ENCODE results near the gene SH3GL1.
"Not testable (repeated sequence)": the region's sequence is repeated elsewhere in the genome, so short reads cannot be mapped to it uniquely, and the experiment has no call there.

Gene SH3GL1

GRCh38 chr19:4342314-4342614 is 58.1 kb downstream of the SH3GL1 start:
- peaks cover 12% of the 10 kb centered on the region for H3K36me3 ChIP-seq (ENCODE audit: control insufficient read depth, insufficient read depth, low read length)
- H3K27me3 ChIP-seq (ENCODE audit: control insufficient read depth, insufficient read depth, low read length, poor library complexity, severe bottlenecking), result no peaks in the 10 kb centered on the region
- 9% methylated on average over 10 of the region's 10 CpGs for WGBS, 2 experiments
- peaks cover 17% of the 10 kb centered on the region for H3K4me1 ChIP-seq (ENCODE audit: control insufficient read depth, insufficient read depth, low read length)
- H3K27ac ChIP-seq (ENCODE audit: insufficient read depth, low read depth, low read length, poor library complexity, severe bottlenecking), result peak overlapping the region; percentile 98
- H3K9me3 ChIP-seq (ENCODE audit: control insufficient read depth, low read length), result no peaks in the 10 kb centered on the region
- peak overlapping the region; percentile 71 for H3K4me3 ChIP-seq (ENCODE audit: insufficient read depth, low read depth, low read length)

GRCh38 chr19:4338441-4339355 is 61.6 kb downstream of the SH3GL1 start, which contains the start of gene STAP2:
Gene STAP2 (minus strand): TSS chr19:4338827. CDS start chr19:4338753, 74 bp downstream.
- Histone ChIP-seq H3K4me1 (ENCODE audit: control insufficient read depth, insufficient read depth, low read length) (peaks cover 17% of the 10 kb centered on the region), H3K36me3 (ENCODE audit: control insufficient read depth, insufficient read depth, low read length) (no peaks in the 10 kb centered on the region), H3K27me3 (ENCODE audit: control insufficient read depth, insufficient read depth, low read length, poor library complexity, severe bottlenecking) (no peaks in the 10 kb centered on the region), H3K4me3 (ENCODE audit: insufficient read depth, low read depth, low read length) (peak within 1 kb of the TSS; percentile 25), H3K27ac (ENCODE audit: insufficient read depth, low read depth, low read length, poor library complexity, severe bottlenecking) (peak within 1 kb of the TSS; percentile 26), H3K9me3 (ENCODE audit: control insufficient read depth, low read length) (no peaks in the 10 kb centered on the region)
- WGBS, 2 experiments, result 54 to 57% methylated on average over 27 of the region's 27 CpGs

GRCh38 chr19:4337906-4338440 is 62.4 kb downstream of the SH3GL1 start:
- no peak overlapping the region for H3K27ac ChIP-seq (ENCODE audit: insufficient read depth, low read depth, low read length, poor library complexity, severe bottlenecking)
- H3K36me3 ChIP-seq (ENCODE audit: control insufficient read depth, insufficient read depth, low read length), result no peaks in the 10 kb centered on the region
- H3K4me1 ChIP-seq (ENCODE audit: control insufficient read depth, insufficient read depth, low read length), result peaks cover 17% of the 10 kb centered on the region
- peak overlapping the region; percentile 21 for H3K4me3 ChIP-seq (ENCODE audit: insufficient read depth, low read depth, low read length)
- H3K9me3 ChIP-seq (ENCODE audit: control insufficient read depth, low read length), result no peaks in the 10 kb centered on the region
- WGBS, 2 experiments, result 40 to 44% methylated on average over 14 of the region's 14 CpGs
- H3K27me3 ChIP-seq (ENCODE audit: control insufficient read depth, insufficient read depth, low read length, poor library complexity, severe bottlenecking), result no peaks in the 10 kb centered on the region

DNA sequence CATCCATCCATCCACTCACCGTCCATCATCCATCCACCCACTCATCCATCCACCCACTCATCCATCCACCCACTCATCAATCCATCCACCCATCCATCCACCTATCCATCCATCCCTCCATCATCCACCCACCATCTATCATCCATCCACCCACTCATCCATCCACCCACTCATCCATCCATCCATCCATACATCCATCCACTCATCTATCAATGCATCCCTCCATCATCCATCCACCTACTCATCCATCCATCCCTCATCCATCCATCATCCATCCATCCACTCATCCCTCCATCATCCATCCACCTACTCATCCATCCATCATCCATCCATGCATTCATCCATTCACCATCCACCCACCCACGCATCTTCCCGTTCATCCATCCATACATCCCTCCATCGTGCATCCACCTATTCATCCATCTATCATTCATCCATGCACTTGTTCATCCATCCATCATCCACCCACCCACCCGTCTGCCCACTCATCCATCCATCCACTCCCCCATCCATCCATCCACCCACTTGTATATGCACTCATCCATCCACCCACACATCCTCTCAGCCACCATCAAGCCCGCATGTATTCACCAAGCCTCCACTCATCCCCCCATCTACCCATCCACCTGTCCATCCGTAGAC is 65.3 kb downstream of the SH3GL1 start:
- H3K4me3 ChIP-seq (ENCODE audit: insufficient read depth, low read depth, low read length), result no peak overlapping the region
- peaks cover 12% of the 10 kb centered on the region for H3K4me1 ChIP-seq (ENCODE audit: control insufficient read depth, insufficient read depth, low read length)
- 92 to 95% methylated on average over 7 of the region's 7 CpGs for WGBS, 2 experiments
- no peaks in the 10 kb centered on the region for H3K27me3 ChIP-seq (ENCODE audit: control insufficient read depth, insufficient read depth, low read length, poor library complexity, severe bottlenecking)
- no peak overlapping the region for H3K27ac ChIP-seq (ENCODE audit: insufficient read depth, low read depth, low read length, poor library complexity, severe bottlenecking)
- no peaks in the 10 kb centered on the region for H3K36me3 ChIP-seq (ENCODE audit: control insufficient read depth, insufficient read depth, low read length)
- no peaks in the 10 kb centered on the region for H3K9me3 ChIP-seq (ENCODE audit: control insufficient read depth, low read length)

DNA sequence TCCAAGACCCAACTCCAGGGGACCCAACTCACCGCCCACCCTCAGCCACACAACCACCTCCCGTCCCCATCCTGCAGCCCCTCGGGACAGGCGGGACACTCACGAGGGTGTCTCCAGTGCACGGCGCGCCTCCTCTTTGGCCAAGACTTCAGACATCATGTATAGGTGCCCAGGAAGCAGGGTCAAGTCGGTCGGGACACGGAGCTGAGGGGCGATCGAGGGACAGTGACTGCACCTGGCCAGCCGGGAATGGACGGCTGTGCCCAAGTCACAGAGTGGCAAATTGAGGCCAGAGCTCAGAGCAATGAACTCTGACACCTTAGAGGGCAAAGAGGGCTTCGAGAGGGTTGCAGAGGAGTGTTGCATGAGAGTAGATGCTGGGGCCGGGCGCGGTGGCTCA is 70.5 kb downstream of the SH3GL1 start:
- no peak overlapping the region for H3K4me3 ChIP-seq (ENCODE audit: insufficient read depth, low read depth, low read length)
- H3K27ac ChIP-seq (ENCODE audit: insufficient read depth, low read depth, low read length, poor library complexity, severe bottlenecking), result no peak overlapping the region
- no peaks in the 10 kb centered on the region for H3K9me3 ChIP-seq (ENCODE audit: control insufficient read depth, low read length)
- H3K4me1 ChIP-seq (ENCODE audit: control insufficient read depth, insufficient read depth, low read length), result peaks cover 3% of the 10 kb centered on the region
- WGBS, 2 experiments, result 96 to 97% methylated on average over 19 of the region's 19 CpGs
- H3K27me3 ChIP-seq (ENCODE audit: control insufficient read depth, insufficient read depth, low read length, poor library complexity, severe bottlenecking), result peaks cover 18% of the 10 kb centered on the region
- no peaks in the 10 kb centered on the region for H3K36me3 ChIP-seq (ENCODE audit: control insufficient read depth, insufficient read depth, low read length)

DNA sequence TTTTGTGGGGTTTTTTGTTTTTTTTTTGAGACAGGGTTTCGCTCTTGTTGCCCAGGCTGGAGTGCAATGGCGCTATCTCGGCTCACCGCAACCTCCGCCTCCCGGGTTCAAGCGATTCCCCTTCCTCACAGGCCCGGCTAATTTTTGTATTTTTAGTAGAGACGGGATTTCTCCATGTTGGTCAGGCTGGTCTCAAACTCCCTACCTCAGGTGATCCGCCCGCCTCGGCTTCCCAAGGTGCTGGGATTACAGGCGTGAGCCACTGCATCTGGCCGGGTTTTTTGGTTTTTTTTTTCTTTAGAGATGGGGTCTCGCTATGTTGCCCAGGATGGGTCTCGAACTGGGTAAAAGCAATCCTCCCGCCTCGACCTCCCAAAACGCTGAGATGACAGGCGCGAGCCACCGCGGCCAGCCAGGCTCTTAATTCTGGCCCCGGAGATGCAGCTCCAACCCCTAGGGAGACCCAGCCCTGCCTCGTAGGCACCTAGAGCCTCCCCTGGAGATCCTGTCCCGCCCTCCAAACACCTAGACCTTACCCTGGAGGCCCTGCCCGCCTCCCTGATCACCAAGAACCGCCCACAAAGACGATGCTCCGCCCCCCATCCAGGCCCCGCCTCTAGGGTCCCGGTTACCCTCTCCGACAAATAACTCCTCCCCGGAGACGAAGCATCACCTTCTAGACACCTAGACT is 71.2 kb downstream of the SH3GL1 start:
- Histone ChIP-seq H3K4me3 (ENCODE audit: insufficient read depth, low read depth, low read length) (peak overlapping the region; percentile 56), H3K27me3 (ENCODE audit: control insufficient read depth, insufficient read depth, low read length, poor library complexity, severe bottlenecking) (peaks cover 18% of the 10 kb centered on the region)
- H3K9me3 ChIP-seq (ENCODE audit: control insufficient read depth, low read length); H3K4me1 ChIP-seq (ENCODE audit: control insufficient read depth, insufficient read depth, low read length); H3K27ac ChIP-seq (ENCODE audit: insufficient read depth, low read depth, low read length, poor library complexity, severe bottlenecking); H3K36me3 ChIP-seq (ENCODE audit: control insufficient read depth, insufficient read depth, low read length): not testable (repeated sequence)
- WGBS, 2 experiments, result 84 to 85% methylated on average over 35 of the region's 35 CpGs

GRCh38 chr19:4328243-4328990 is 71.9 kb downstream of the SH3GL1 start:
- Histone ChIP-seq H3K27ac (ENCODE audit: insufficient read depth, low read depth, low read length, poor library complexity, severe bottlenecking) (no peak overlapping the region), H3K4me1 (ENCODE audit: control insufficient read depth, insufficient read depth, low read length) (peaks cover 3% of the 10 kb centered on the region), H3K9me3 (ENCODE audit: control insufficient read depth, low read length) (no peaks in the 10 kb centered on the region), H3K36me3 (ENCODE audit: control insufficient read depth, insufficient read depth, low read length) (no peaks in the 10 kb centered on the region), H3K27me3 (ENCODE audit: control insufficient read depth, insufficient read depth, low read length, poor library complexity, severe bottlenecking) (peaks cover 18% of the 10 kb centered on the region), H3K4me3 (ENCODE audit: insufficient read depth, low read depth, low read length) (peak overlapping the region; percentile 56)
- 2% methylated on average over 48 of the region's 49 CpGs for WGBS, 2 experiments

DNA sequence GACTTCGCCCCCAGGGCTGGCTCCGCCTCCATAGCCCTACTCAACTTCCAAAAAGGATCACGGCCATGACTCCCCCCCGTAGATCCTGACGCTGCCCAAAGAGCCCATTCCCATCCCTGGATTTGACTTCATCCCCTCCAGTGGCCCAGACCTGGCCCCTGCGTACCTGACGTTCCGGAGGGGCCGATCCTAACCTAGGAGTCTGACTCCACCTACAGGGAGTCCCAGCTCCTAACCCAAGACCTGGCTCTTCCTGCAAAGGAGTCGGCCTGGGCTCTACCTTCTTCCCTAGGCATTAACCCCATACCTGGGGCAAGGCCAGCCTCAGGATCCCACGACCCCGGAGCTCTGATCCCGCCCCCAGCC is 72.5 kb downstream of the SH3GL1 start:
- peak overlapping the region; percentile 67 for H3K27ac ChIP-seq (ENCODE audit: insufficient read depth, low read depth, low read length, poor library complexity, severe bottlenecking)
- no peaks in the 10 kb centered on the region for H3K9me3 ChIP-seq (ENCODE audit: control insufficient read depth, low read length)
- WGBS, 2 experiments, result 19% methylated on average over 13 of the region's 13 CpGs
- H3K27me3 ChIP-seq (ENCODE audit: control insufficient read depth, insufficient read depth, low read length, poor library complexity, severe bottlenecking), result peaks cover 18% of the 10 kb centered on the region
- H3K36me3 ChIP-seq (ENCODE audit: control insufficient read depth, insufficient read depth, low read length), result no peaks in the 10 kb centered on the region
- H3K4me3 ChIP-seq (ENCODE audit: insufficient read depth, low read depth, low read length), result peak overlapping the region; percentile 21
- H3K4me1 ChIP-seq (ENCODE audit: control insufficient read depth, insufficient read depth, low read length), result peaks cover 3% of the 10 kb centered on the region

DNA sequence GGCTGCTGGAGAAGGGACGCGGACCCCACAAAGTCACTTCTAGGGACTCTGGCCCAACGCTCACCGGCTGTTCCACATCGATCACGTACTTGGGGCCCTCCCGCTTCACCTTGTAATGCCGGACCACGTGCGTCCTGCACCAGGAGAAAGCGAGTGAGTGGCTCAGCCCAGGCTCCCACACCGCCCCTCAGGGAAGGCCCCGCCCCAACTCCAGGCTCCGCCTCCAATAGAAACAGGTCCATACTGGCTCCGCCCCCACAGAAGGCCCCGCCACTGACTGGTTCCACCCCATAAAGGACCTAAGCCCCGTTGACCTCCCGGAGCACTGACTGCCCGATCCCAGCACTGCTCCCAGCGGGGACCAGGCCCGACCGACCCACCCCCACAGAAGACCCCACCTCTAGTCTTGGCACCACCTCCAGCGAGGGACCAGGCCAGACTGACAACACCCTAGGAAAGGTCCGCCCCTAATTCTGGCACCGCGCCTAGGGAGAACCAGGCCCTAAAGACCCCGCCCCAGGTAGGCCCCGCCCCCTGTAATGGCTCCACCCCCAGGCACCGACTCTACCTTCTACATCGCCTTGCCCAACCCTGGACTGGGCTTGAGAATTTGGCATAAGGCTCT is 73.0 kb downstream of the SH3GL1 start:
- no peaks in the 10 kb centered on the region for H3K9me3 ChIP-seq (ENCODE audit: control insufficient read depth, low read length)
- H3K36me3 ChIP-seq (ENCODE audit: control insufficient read depth, insufficient read depth, low read length), result no peaks in the 10 kb centered on the region
- H3K4me3 ChIP-seq (ENCODE audit: insufficient read depth, low read depth, low read length), result peak overlapping the region; percentile 26
- WGBS, 2 experiments, result 7 to 9% methylated on average over 30 of the region's 30 CpGs
- H3K27ac ChIP-seq (ENCODE audit: insufficient read depth, low read depth, low read length, poor library complexity, severe bottlenecking), result no peak overlapping the region
- H3K27me3 ChIP-seq (ENCODE audit: control insufficient read depth, insufficient read depth, low read length, poor library complexity, severe bottlenecking), result peaks cover 18% of the 10 kb centered on the region
- peaks cover 3% of the 10 kb centered on the region for H3K4me1 ChIP-seq (ENCODE audit: control insufficient read depth, insufficient read depth, low read length)

All from ectodermal cell (in vitro differentiated cells).